Cardiac fibroblast (primary cell): Measurements from ENCODE around the gene BRPF1.
A peak's percentile ranks its signal among the peaks of the same experiment; 100 is the strongest.

ENCODE experiments used
- DNase-seq, 2 donors: peaks; one replicate each; pipeline versions ENCODE4 v3.0.0 to v3.0.0-alpha.2; 2010; ENCODE audit warnings: low read depth in 2 of 2
- H3K4me3 ChIP-seq, 2 donors: replicated peaks in 1 of 2; 1 replicate in 1 of 2; 2 replicates in 1 of 2; pipeline ENCODE4 v1.5.1; 2011; ENCODE audit warnings: low read depth in 2 of 2, low read length in 2 of 2, mild to moderate bottlenecking in 2 of 2, moderate library complexity in 1 of 2
- CTCF ChIP-seq: IDR thresholded peaks from one replicate; pipeline ENCODE4 v1.5.1; 2011; ENCODE audit warnings: low read depth, mild to moderate bottlenecking, low read length, inconsistent platforms

BRPF1 gene

GRCh38 chr3:9749645-9750555, 18.4 kb downstream of the BRPF1 start, which contains the start of gene OGG1:
Gene OGG1, plus strand, starts transcription at chr3:9749952. Its CDS starts 335 bp downstream, at chr3:9750287.
- H3K4me3 ChIP-seq, result peak within 1 kb of the TSS; percentile 71 to 82
- TF ChIP-seq CTCF, result no peak
- DNase-seq, result peak; percentile 99

GRCh38 chr3:9750556-9751411, 19.2 kb downstream of the BRPF1 start:
- DNase-seq, result no peak
- TF ChIP-seq CTCF, result no peak
- peak overlapping the region; percentile 71 to 82 for H3K4me3 ChIP-seq

- peak in 1 of 2 donors; percentile 34 for DNase-seq
- TF ChIP-seq CTCF, result no peak
- H3K4me3 ChIP-seq, result no peak overlapping the region
Observed at GRCh38 chr3:9754678-9755077, 23.1 kb downstream of the BRPF1 start.

GRCh38 chr3:9757427-9757826, 25.9 kb downstream of the BRPF1 start:
- no peak overlapping the region for H3K4me3 ChIP-seq
- TF ChIP-seq CTCF, result no peak
- DNase-seq, result no peak

GRCh38 chr3:9760779-9761505, 29.4 kb downstream of the BRPF1 start:
- no peak for TF ChIP-seq CTCF
- DNase-seq, result no peak
- no peak overlapping the region for H3K4me3 ChIP-seq

GRCh38 chr3:9761919-9762318, 30.4 kb downstream of the BRPF1 start:
- TF ChIP-seq CTCF, result no peak
- H3K4me3 ChIP-seq, result no peak overlapping the region
- no peak for DNase-seq
